Endothelial cell of umbilical vein (primary cell): Measurements from ENCODE around the gene TTI1. TPM values are rescaled to one million over a fixed set of nuclear protein-coding genes. Genes with fewer than 3 reads are reported as not detected.

Source experiments
- BruUV-seq: library from RNA; stranded (reverse); fragments of 400-500 nt; replicated peaks from 2 replicates; lab custom pipeline; 2021; lab: Mats Ljungman, UMichigan
- CTCF ChIA-PET: fragments of 300-600, 350-600 bp; sonication (Branson Sonifier 250); formaldehyde crosslinking; loops from one replicate; lab custom pipeline; 2021; ENCODE audit warnings: antibody characterized with exemption, inconsistent platforms; lab: Charles Lee
- POLR2A ChIA-PET: fragments of 300-600, 350-600 bp; sonication (Branson Sonifier 250); formaldehyde crosslinking; loops from one replicate; lab custom pipeline; 2021; ENCODE audit warnings: antibody characterized with exemption, inconsistent platforms; lab: Charles Lee
- DNase-seq: peaks from one replicate; pipeline ENCODE4 v3.0.0-alpha.2; 2011; ENCODE audit warnings: low read depth, low spot score
- FAIRE-seq: peaks from 2 replicates; lab custom pipeline; 2011; peaks lifted over from hg19 to GRCh38; lab: Jason Lieb, UNC
- H2AFZ ChIP-seq: 2 replicates; pipeline ENCODE4 v1.6.0; 2012; ENCODE audit warnings: low read depth, low read length, control low read depth, inconsistent platforms
- H3K27ac ChIP-seq: 2 replicates; pipeline ENCODE4 v1.5.1; 2011; ENCODE audit warnings: low read depth, mild to moderate bottlenecking, control low read depth, low read length, moderate library complexity; ENCODE audit not compliant: insufficient read depth
- H3K27me3 ChIP-seq, 2 experiments: 2 replicates each; pipeline versions ENCODE4 v1.6.0 to v1.6.1; 2011; ENCODE audit warnings: low read length in 2 of 2, mixed read lengths in 1 of 2; ENCODE audit not compliant: control insufficient read depth in 2 of 2, insufficient read depth in 2 of 2
- H3K36me3 ChIP-seq, 2 experiments: 2 replicates in 1 of 2; 3 replicates in 1 of 2; pipeline ENCODE4 v1.5.1; 2011; ENCODE audit warnings: low read length in 2 of 2, mild to moderate bottlenecking in 1 of 2, moderate library complexity in 1 of 2; ENCODE audit not compliant: control insufficient read depth in 2 of 2, insufficient read depth in 2 of 2; ENCODE audit errors: extremely low read depth in 1 of 2
- H3K4me1 ChIP-seq: 3 replicates; pipeline ENCODE4 v1.5.1; 2011; ENCODE audit warnings: mild to moderate bottlenecking, low read length; ENCODE audit not compliant: control insufficient read depth, insufficient read depth; ENCODE audit errors: extremely low read depth
- H3K4me2 ChIP-seq: 2 replicates; pipeline ENCODE4 v1.6.1; 2011; ENCODE audit warnings: low read length, control low read depth, mixed read lengths; ENCODE audit not compliant: insufficient read depth
- H3K4me3 ChIP-seq, 3 experiments: fragments of 200-600 bp in 1 of 3; sonication (generic), shearing (Covaris generic) in 1 of 3; replicated peaks in 1 of 3; 2 replicates each; pipeline ENCODE4 v1.5.1; 2011 to 2016; ENCODE audit warnings: control low read depth in 3 of 3, low read length in 3 of 3, mild to moderate bottlenecking in 2 of 3, inconsistent platforms in 1 of 3, low read depth in 1 of 3, moderate library complexity in 1 of 3; ENCODE audit not compliant: insufficient read depth in 1 of 3
- H3K79me2 ChIP-seq: 2 replicates; pipeline ENCODE4 v1.6.0; 2012; ENCODE audit warnings: low read length, inconsistent platforms; ENCODE audit not compliant: control insufficient read depth, insufficient read depth
- H3K9ac ChIP-seq: replicated peaks from 2 replicates; pipeline ENCODE3; 2011; ENCODE audit warnings: low read length, control low read depth; ENCODE audit not compliant: insufficient read depth; ENCODE audit errors: extremely low read depth
- H3K9me1 ChIP-seq: replicated peaks from 3 replicates; pipeline ENCODE4 v1.6.0; 2011; ENCODE audit warnings: mild to moderate bottlenecking, low read length; ENCODE audit not compliant: control insufficient read depth, insufficient read depth; ENCODE audit errors: extremely low read depth
- H3K9me3 ChIP-seq: replicated peaks from 2 replicates; pipeline ENCODE4 v1.5.1; 2012; ENCODE audit warnings: low read length, inconsistent platforms; ENCODE audit not compliant: control insufficient read depth, insufficient read depth
- H4K20me1 ChIP-seq: replicated peaks from 2 replicates; pipeline ENCODE3; 2011; ENCODE audit warnings: mild to moderate bottlenecking, low read length; ENCODE audit not compliant: control insufficient read depth, insufficient read depth; ENCODE audit errors: extremely low read depth
- CTCF ChIP-seq, 2 donors: IDR thresholded peaks; 1 replicate in 1 of 2; 2 replicates in 1 of 2; pipeline ENCODE4 v1.5.1; 2011; ENCODE audit warnings: low read length in 2 of 2, mild to moderate bottlenecking in 2 of 2, moderate library complexity in 2 of 2, control low read depth in 1 of 2, inconsistent platforms in 1 of 2, low read depth in 1 of 2; ENCODE audit not compliant: insufficient read depth in 1 of 2; ENCODE audit errors: extremely low read depth in 1 of 2
- EZH2 ChIP-seq: IDR thresholded peaks from 2 replicates; pipeline ENCODE4 v1.6.1; 2012; ENCODE audit warnings: borderline replicate concordance, low read depth, mild to moderate bottlenecking, moderate library complexity, low read length, inconsistent platforms; ENCODE audit not compliant: severe bottlenecking
- FOS ChIP-seq: IDR thresholded peaks from 2 replicates; pipeline ENCODE4 v1.6.1; 2011; ENCODE audit warnings: mild to moderate bottlenecking, low read length, moderate library complexity, borderline replicate concordance; ENCODE audit not compliant: insufficient read depth
- GATA2 ChIP-seq: IDR thresholded peaks from 2 replicates; pipeline ENCODE4 v1.7.0; 2011; ENCODE audit warnings: low read depth, mild to moderate bottlenecking, moderate library complexity, mixed read lengths, low read length; ENCODE audit not compliant: insufficient read length, insufficient read depth
- JUN ChIP-seq: IDR thresholded peaks from 2 replicates; pipeline ENCODE4 v1.6.1; 2011; ENCODE audit warnings: borderline replicate concordance, low read depth; ENCODE audit not compliant: insufficient read length, insufficient read depth
- MAX ChIP-seq: IDR thresholded peaks from 2 replicates; pipeline ENCODE4 v1.6.1; 2011; ENCODE audit not compliant: insufficient read depth, insufficient read length
- MYC ChIP-seq: IDR thresholded peaks from one replicate; pipeline ENCODE4 v1.6.1; 2011; ENCODE audit warnings: mild to moderate bottlenecking, low read depth, low read length
- POLR2A ChIP-seq: IDR thresholded peaks from 2 replicates; pipeline ENCODE4 v1.6.1; 2012; ENCODE audit warnings: low read depth, mild to moderate bottlenecking, control low read depth, low read length
- POLR2AphosphoS5 ChIP-seq: IDR thresholded peaks from 2 replicates; pipeline ENCODE4 v1.6.1; 2012; ENCODE audit warnings: low read depth, mild to moderate bottlenecking, control low read depth, low read length, moderate library complexity; ENCODE audit not compliant: insufficient read depth
- dilution Hi-C: fragments of 300-500 bp; cut with MboI; formaldehyde crosslinking; loops from one replicate; pipeline ENCODE4 v1.15.0; 2019; ENCODE audit warnings: low sequenced_read_pairs; ENCODE audit not compliant: extremely low pct_ligation_motif_present
- intact Hi-C: fragments of 100-400 bp; cut with micrococcal nuclease; formaldehyde crosslinking; loops from one replicate; pipeline ENCODE4 v1.10.0; 2022
- polyA plus RNA-seq, 4 experiments: library from polyadenylated mRNA; depleted of rRNA in 3 of 4; stranded (reverse) in 3 of 4; unstranded in 1 of 4; fragments of >200 nt; gene quantifications; 2 replicates each; pipeline versions ENCODE4 v1.2.1 to v1.2.3, GENCODE V29; 2011 to 2012; ENCODE audit warnings: missing spikeins in 1 of 4
- total RNA-seq: library from RNA; stranded (reverse); gene quantifications from 2 replicates; pipeline ENCODE4 v1.2.3, GENCODE V29; 2021

The TTI1 gene
- total and polyA plus RNA-seq, 2 donors (not counting 3 experiments of a cell fraction or from before 2014, with no cell fraction given) = 13.2 to 23.2 TPM

GRCh38 chr20:38034108-38034649, 923 bp upstream of the TTI1 start:
- no peaks in the 10 kb centered on the region for H3K27me3 ChIP-seq
- H4K20me1 ChIP-seq = no peaks in the 10 kb centered on the region
- peak overlapping the region; percentile 7 for H2AFZ ChIP-seq
- no peak for FAIRE-seq
- peaks cover 27% of the 10 kb centered on the region for H3K4me1 ChIP-seq
- peak overlapping the region; percentile 73 for H3K4me2 ChIP-seq
- H3K4me3 ChIP-seq = peak overlapping the region; percentile 39 to 74 (median 64)
- DNase-seq = peak; percentile 18
- peak overlapping the region; percentile 84 for H3K9ac ChIP-seq
- BruUV-seq = no TSS peak
- H3K79me2 ChIP-seq = peaks cover 86% of the 10 kb centered on the region
- peak overlapping the region; percentile 75 for H3K27ac ChIP-seq
- H3K9me3 ChIP-seq = no peaks in the 10 kb centered on the region
- H3K36me3 ChIP-seq = peaks cover 1 to 4% of the 10 kb centered on the region in 2 experiments
- ChIA-PET POLR2A (interaction anchor here (0.6 kb wide), 1 partner anchor 1461 kb away, joined by 3 read pairs; the partner anchor contains the start of gene TGIF2), CTCF (interaction anchor here (1.2 to 2.0 kb wide), 4 partner anchors 9 to 132 kb away, joined by 3 to 15 read pairs (median 4); no protein-coding TSS in a partner anchor)
- dilution Hi-C loops (no loop called here), intact Hi-C loops (no loop called here)
- no peak for TF ChIP-seq POLR2AphosphoS5
- no peak for TF ChIP-seq MAX
- TF ChIP-seq JUN = no peak
- no peak for TF ChIP-seq CTCF (IDR thresholded peaks at IDR 0.05; ENCODE audit: extremely low read depth in 1 of 2, insufficient read depth in 1 of 2, low read depth in 1 of 2, low read length in 2 of 2)
- no peak for TF ChIP-seq MYC
- no peak for TF ChIP-seq FOS
- no peak for TF ChIP-seq GATA2
- no peak for TF ChIP-seq POLR2A
- no peak for TF ChIP-seq EZH2
- no peaks in the 10 kb centered on the region for H3K9me1 ChIP-seq
